Cardiac fibroblast (primary cell): ENCODE measurements around the gene IQCE.
A peak's percentile ranks its signal among the peaks of the same experiment; 100 is the strongest.

Experiments used
- DNase-seq, 2 donors: peaks; one replicate each; pipeline versions ENCODE4 v3.0.0 to v3.0.0-alpha.2; 2010; ENCODE audit warnings: low read depth in 2 of 2
- H3K4me3 ChIP-seq, 2 donors: replicated peaks in 1 of 2; 1 replicate in 1 of 2; 2 replicates in 1 of 2; pipeline ENCODE4 v1.5.1; 2011; ENCODE audit warnings: low read depth in 2 of 2, low read length in 2 of 2, mild to moderate bottlenecking in 2 of 2, moderate library complexity in 1 of 2
- TF ChIP-seq, protein P1 (sequence below): IDR thresholded peaks from one replicate; pipeline ENCODE4 v1.5.1; 2011; ENCODE audit warnings: low read depth, mild to moderate bottlenecking, low read length, inconsistent platforms

The IQCE gene

DNA sequence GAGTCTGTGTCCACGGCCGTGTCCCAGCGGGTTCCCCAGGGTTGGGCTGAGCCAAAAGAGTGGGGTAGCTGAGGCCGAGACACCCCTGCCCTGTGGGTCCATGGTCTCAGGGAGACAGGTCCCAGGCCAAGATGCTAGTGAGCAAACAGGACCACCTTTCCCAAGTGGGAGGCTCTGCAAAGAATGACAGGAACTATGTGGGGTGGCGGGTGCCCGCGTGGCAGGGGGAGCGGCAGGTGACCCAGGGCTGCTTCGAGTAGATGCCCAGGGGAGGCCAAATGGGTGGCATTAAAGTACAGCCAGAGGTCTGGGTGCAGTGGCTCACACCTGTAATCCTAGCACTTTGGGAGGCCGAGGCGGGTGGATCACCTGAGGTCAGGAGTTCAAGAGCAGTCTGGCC lies 91.2 kb downstream of the IQCE start:
- TF ChIP-seq, protein P1, sequence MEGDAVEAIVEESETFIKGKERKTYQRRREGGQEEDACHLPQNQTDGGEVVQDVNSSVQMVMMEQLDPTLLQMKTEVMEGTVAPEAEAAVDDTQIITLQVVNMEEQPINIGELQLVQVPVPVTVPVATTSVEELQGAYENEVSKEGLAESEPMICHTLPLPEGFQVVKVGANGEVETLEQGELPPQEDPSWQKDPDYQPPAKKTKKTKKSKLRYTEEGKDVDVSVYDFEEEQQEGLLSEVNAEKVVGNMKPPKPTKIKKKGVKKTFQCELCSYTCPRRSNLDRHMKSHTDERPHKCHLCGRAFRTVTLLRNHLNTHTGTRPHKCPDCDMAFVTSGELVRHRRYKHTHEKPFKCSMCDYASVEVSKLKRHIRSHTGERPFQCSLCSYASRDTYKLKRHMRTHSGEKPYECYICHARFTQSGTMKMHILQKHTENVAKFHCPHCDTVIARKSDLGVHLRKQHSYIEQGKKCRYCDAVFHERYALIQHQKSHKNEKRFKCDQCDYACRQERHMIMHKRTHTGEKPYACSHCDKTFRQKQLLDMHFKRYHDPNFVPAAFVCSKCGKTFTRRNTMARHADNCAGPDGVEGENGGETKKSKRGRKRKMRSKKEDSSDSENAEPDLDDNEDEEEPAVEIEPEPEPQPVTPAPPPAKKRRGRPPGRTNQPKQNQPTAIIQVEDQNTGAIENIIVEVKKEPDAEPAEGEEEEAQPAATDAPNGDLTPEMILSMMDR, result no peak
- DNase-seq, result no peak

GRCh38 chr7:2650451-2650850 lies 91.7 kb downstream of the IQCE start:
- TF ChIP-seq, protein P1, result no peak
- no peak for DNase-seq
- no peak overlapping the region for H3K4me3 ChIP-seq

More for the DNA sequence above, 91.2 kb downstream of the IQCE start:
- H3K4me3 ChIP-seq, result no peak overlapping the region

- DNase-seq, result peak; percentile 20 to 38
- TF ChIP-seq, protein P1, result no peak
- no peak overlapping the region for H3K4me3 ChIP-seq
Measured at GRCh38 chr7:2651336-2651735, 92.6 kb downstream of the IQCE start.

DNA sequence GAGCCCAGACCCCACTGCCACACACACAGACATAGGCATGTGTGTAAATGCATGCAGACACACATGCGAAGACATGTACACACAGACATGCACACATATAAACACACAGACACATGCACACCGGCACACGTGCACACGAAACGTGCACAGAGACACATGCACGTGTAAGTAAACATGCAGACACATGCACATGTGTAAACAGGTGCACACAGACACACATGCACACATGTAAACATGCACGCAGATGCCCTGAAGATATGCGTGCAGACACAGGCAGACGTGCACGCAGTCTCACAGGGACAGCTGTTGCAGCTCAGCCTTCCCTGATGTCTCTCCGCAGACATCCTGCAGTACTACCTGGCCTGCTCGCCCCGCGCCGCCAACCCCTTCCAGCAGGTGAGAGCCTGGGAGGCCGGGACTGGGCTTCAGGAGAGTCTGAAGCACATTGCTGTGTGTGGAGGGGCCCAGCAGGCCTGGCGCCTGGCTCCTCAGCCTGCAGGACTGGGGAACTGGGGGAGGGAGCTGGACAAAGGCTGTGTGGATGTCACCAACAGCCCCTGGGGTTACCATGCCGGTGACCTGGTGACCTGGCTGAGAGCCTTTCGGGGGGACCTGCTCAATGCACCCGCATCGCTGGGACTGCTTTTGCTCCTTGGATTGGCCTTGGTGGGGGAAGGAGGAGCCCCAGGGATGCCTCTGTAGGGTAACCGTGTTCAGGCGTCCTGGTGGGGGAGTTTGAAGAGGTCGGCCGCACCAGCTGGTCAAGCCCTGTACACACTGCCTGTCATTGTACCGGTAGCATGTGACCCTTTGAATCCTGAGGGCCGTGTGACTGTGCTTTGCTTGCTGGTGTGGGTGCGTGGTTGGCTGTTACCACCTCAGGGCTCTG lies 93.3 kb downstream of the IQCE start:
- TF ChIP-seq, protein P1, result no peak
- H3K4me3 ChIP-seq, result no peak overlapping the region
- DNase-seq, result no peak

GRCh38 chr7:2652736-2653060 lies 93.9 kb downstream of the IQCE start:
- no peak for DNase-seq
- H3K4me3 ChIP-seq, result no peak overlapping the region
- TF ChIP-seq, protein P1, result no peak

GRCh38 chr7:2654059-2654458 lies 95.3 kb downstream of the IQCE start:
- no peak overlapping the region for H3K4me3 ChIP-seq
- TF ChIP-seq, protein P1, result no peak
- DNase-seq, result no peak
